Loucy (cell line): ENCODE data around the gene STK39.

Experiments
- CTCF ChIP-seq: fragments of 200-600 bp; sonication (generic); conservative IDR thresholded peaks from 2 replicates; pipeline ENCODE4 v1.5.1; 2014; ENCODE audit warnings: mild to moderate bottlenecking, antibody characterized with exemption, low read length
- EZH2phosphoT487 ChIP-seq: fragments of 200-600 bp; IDR thresholded peaks from 2 replicates; pipeline ENCODE4 v1.6.1; 2018; ENCODE audit warnings: antibody characterized with exemption, mild to moderate bottlenecking, moderate library complexity, borderline replicate concordance

GRCh38 chr2:168181825-168182224, 65.6 kb downstream of the STK39 start:
- TF ChIP-seq CTCF (no peak), EZH2phosphoT487 (no peak)
